ENCODE data around the gene STRN.
"Not testable (repeated sequence)": the region's sequence is repeated elsewhere in the genome, so short reads cannot be mapped to it uniquely, and the experiment has no call there.

Gene STRN

GRCh38 chr2:36966370-36967235 is at the start of gene STRN:
TSS of gene STRN (minus strand) at chr2:36966536. CDS start at chr2:36966463, 73 bp downstream.
- DNase-seq = peak; percentile 96

- no peak for DNase-seq
Observed at GRCh38 chr2:37013315-37013641, 46.9 kb upstream of the STRN start.

GRCh38 chr2:37011130-37011529 is 44.8 kb upstream of the STRN start:
- no peak for DNase-seq

- DNase-seq = no peak
Observed at GRCh38 chr2:37005118-37005868, 39.0 kb upstream of the STRN start.

- no peak for DNase-seq
Observed at GRCh38 chr2:37000988-37001556, 34.7 kb upstream of the STRN start.

- DNase-seq = no peak
Observed at GRCh38 chr2:37000318-37000717, 34.0 kb upstream of the STRN start.

- not testable (repeated sequence) for DNase-seq
Observed at GRCh38 chr2:36999416-36999815, 33.1 kb upstream of the STRN start.

GRCh38 chr2:36993841-36994620 is 27.7 kb upstream of the STRN start:
- DNase-seq = no peak

- no peak for DNase-seq
Observed at GRCh38 chr2:36988008-36988407, 21.7 kb upstream of the STRN start.

- no peak for DNase-seq
Observed at GRCh38 chr2:36982467-36982866, 16.1 kb upstream of the STRN start.

GRCh38 chr2:36981911-36982310 is 15.6 kb upstream of the STRN start:
- DNase-seq = no peak

GRCh38 chr2:36979007-36979406 is 12.7 kb upstream of the STRN start:
- not testable (repeated sequence) for DNase-seq

- no peak for DNase-seq
Observed at GRCh38 chr2:36976065-36976464, 9.7 kb upstream of the STRN start.

- no peak for DNase-seq
Observed at GRCh38 chr2:36975306-36975705, 9.0 kb upstream of the STRN start.

- DNase-seq = peak; percentile 13
Observed at GRCh38 chr2:36973320-36973719, 7.0 kb upstream of the STRN start.

- DNase-seq = no peak
Observed at GRCh38 chr2:36971990-36972389, 5.7 kb upstream of the STRN start.

- peak; percentile 32 for DNase-seq
Observed at GRCh38 chr2:36967236-36967876, 1.0 kb upstream of the STRN start.

- DNase-seq = peak; percentile 29
Observed at GRCh38 chr2:36965751-36966369, 476 bp downstream of the STRN start.

GRCh38 chr2:36965206-36965605 is 1.1 kb downstream of the STRN start:
- DNase-seq = no peak

GRCh38 chr2:36964496-36965058 is 1.8 kb downstream of the STRN start:
- DNase-seq = no peak

GRCh38 chr2:36963734-36964133 is 2.6 kb downstream of the STRN start:
- DNase-seq = no peak

- DNase-seq = no peak
Observed at GRCh38 chr2:36963106-36963505, 3.2 kb downstream of the STRN start.
